Endothelial cell of umbilical vein (primary cell): ENCODE measurements around the gene KLC3. TPM values are rescaled to one million over a fixed set of nuclear protein-coding genes. Genes with fewer than 3 reads are reported as not detected.

ENCODE experiments used
- BruUV-seq: library from RNA; stranded (reverse); fragments of 400-500 nt; replicated peaks from 2 replicates; lab custom pipeline; 2021; lab: Mats Ljungman, UMichigan
- CTCF ChIA-PET: fragments of 300-600, 350-600 bp; sonication (Branson Sonifier 250); formaldehyde crosslinking; loops from one replicate; lab custom pipeline; 2021; ENCODE audit warnings: antibody characterized with exemption, inconsistent platforms; lab: Charles Lee
- POLR2A ChIA-PET: fragments of 300-600, 350-600 bp; sonication (Branson Sonifier 250); formaldehyde crosslinking; loops from one replicate; lab custom pipeline; 2021; ENCODE audit warnings: antibody characterized with exemption, inconsistent platforms; lab: Charles Lee
- DNase-seq: peaks from one replicate; pipeline ENCODE4 v3.0.0-alpha.2; 2011; ENCODE audit warnings: low read depth, low spot score
- FAIRE-seq: peaks from 2 replicates; lab custom pipeline; 2011; peaks lifted over from hg19 to GRCh38; lab: Jason Lieb, UNC
- H2AFZ ChIP-seq: 2 replicates; pipeline ENCODE4 v1.6.0; 2012; ENCODE audit warnings: low read depth, low read length, control low read depth, inconsistent platforms
- H3K27ac ChIP-seq: 2 replicates; pipeline ENCODE4 v1.5.1; 2011; ENCODE audit warnings: low read depth, mild to moderate bottlenecking, control low read depth, low read length, moderate library complexity; ENCODE audit not compliant: insufficient read depth
- H3K27me3 ChIP-seq, 2 experiments: 2 replicates each; pipeline versions ENCODE4 v1.6.0 to v1.6.1; 2011; ENCODE audit warnings: low read length in 2 of 2, mixed read lengths in 1 of 2; ENCODE audit not compliant: control insufficient read depth in 2 of 2, insufficient read depth in 2 of 2
- H3K36me3 ChIP-seq, 2 experiments: 2 replicates in 1 of 2; 3 replicates in 1 of 2; pipeline ENCODE4 v1.5.1; 2011; ENCODE audit warnings: low read length in 2 of 2, mild to moderate bottlenecking in 1 of 2, moderate library complexity in 1 of 2; ENCODE audit not compliant: control insufficient read depth in 2 of 2, insufficient read depth in 2 of 2; ENCODE audit errors: extremely low read depth in 1 of 2
- H3K4me1 ChIP-seq: 3 replicates; pipeline ENCODE4 v1.5.1; 2011; ENCODE audit warnings: mild to moderate bottlenecking, low read length; ENCODE audit not compliant: control insufficient read depth, insufficient read depth; ENCODE audit errors: extremely low read depth
- H3K4me2 ChIP-seq: 2 replicates; pipeline ENCODE4 v1.6.1; 2011; ENCODE audit warnings: low read length, control low read depth, mixed read lengths; ENCODE audit not compliant: insufficient read depth
- H3K4me3 ChIP-seq, 3 experiments: fragments of 200-600 bp in 1 of 3; sonication (generic), shearing (Covaris generic) in 1 of 3; replicated peaks in 1 of 3; 2 replicates each; pipeline ENCODE4 v1.5.1; 2011 to 2016; ENCODE audit warnings: control low read depth in 3 of 3, low read length in 3 of 3, mild to moderate bottlenecking in 2 of 3, inconsistent platforms in 1 of 3, low read depth in 1 of 3, moderate library complexity in 1 of 3; ENCODE audit not compliant: insufficient read depth in 1 of 3
- H3K79me2 ChIP-seq: 2 replicates; pipeline ENCODE4 v1.6.0; 2012; ENCODE audit warnings: low read length, inconsistent platforms; ENCODE audit not compliant: control insufficient read depth, insufficient read depth
- H3K9ac ChIP-seq: replicated peaks from 2 replicates; pipeline ENCODE3; 2011; ENCODE audit warnings: low read length, control low read depth; ENCODE audit not compliant: insufficient read depth; ENCODE audit errors: extremely low read depth
- H3K9me1 ChIP-seq: replicated peaks from 3 replicates; pipeline ENCODE4 v1.6.0; 2011; ENCODE audit warnings: mild to moderate bottlenecking, low read length; ENCODE audit not compliant: control insufficient read depth, insufficient read depth; ENCODE audit errors: extremely low read depth
- H3K9me3 ChIP-seq: replicated peaks from 2 replicates; pipeline ENCODE4 v1.5.1; 2012; ENCODE audit warnings: low read length, inconsistent platforms; ENCODE audit not compliant: control insufficient read depth, insufficient read depth
- H4K20me1 ChIP-seq: replicated peaks from 2 replicates; pipeline ENCODE3; 2011; ENCODE audit warnings: mild to moderate bottlenecking, low read length; ENCODE audit not compliant: control insufficient read depth, insufficient read depth; ENCODE audit errors: extremely low read depth
- CTCF ChIP-seq, 2 donors: IDR thresholded peaks; 1 replicate in 1 of 2; 2 replicates in 1 of 2; pipeline ENCODE4 v1.5.1; 2011; ENCODE audit warnings: low read length in 2 of 2, mild to moderate bottlenecking in 2 of 2, moderate library complexity in 2 of 2, control low read depth in 1 of 2, inconsistent platforms in 1 of 2, low read depth in 1 of 2; ENCODE audit not compliant: insufficient read depth in 1 of 2; ENCODE audit errors: extremely low read depth in 1 of 2
- EZH2 ChIP-seq: IDR thresholded peaks from 2 replicates; pipeline ENCODE4 v1.6.1; 2012; ENCODE audit warnings: borderline replicate concordance, low read depth, mild to moderate bottlenecking, moderate library complexity, low read length, inconsistent platforms; ENCODE audit not compliant: severe bottlenecking
- FOS ChIP-seq: IDR thresholded peaks from 2 replicates; pipeline ENCODE4 v1.6.1; 2011; ENCODE audit warnings: mild to moderate bottlenecking, low read length, moderate library complexity, borderline replicate concordance; ENCODE audit not compliant: insufficient read depth
- JUN ChIP-seq: IDR thresholded peaks from 2 replicates; pipeline ENCODE4 v1.6.1; 2011; ENCODE audit warnings: borderline replicate concordance, low read depth; ENCODE audit not compliant: insufficient read length, insufficient read depth
- MAX ChIP-seq: IDR thresholded peaks from 2 replicates; pipeline ENCODE4 v1.6.1; 2011; ENCODE audit not compliant: insufficient read depth, insufficient read length
- POLR2AphosphoS5 ChIP-seq: IDR thresholded peaks from 2 replicates; pipeline ENCODE4 v1.6.1; 2012; ENCODE audit warnings: low read depth, mild to moderate bottlenecking, control low read depth, low read length, moderate library complexity; ENCODE audit not compliant: insufficient read depth
- dilution Hi-C: fragments of 300-500 bp; cut with MboI; formaldehyde crosslinking; loops from one replicate; pipeline ENCODE4 v1.15.0; 2019; ENCODE audit warnings: low sequenced_read_pairs; ENCODE audit not compliant: extremely low pct_ligation_motif_present
- intact Hi-C: fragments of 100-400 bp; cut with micrococcal nuclease; formaldehyde crosslinking; loops from one replicate; pipeline ENCODE4 v1.10.0; 2022
- polyA plus RNA-seq, 4 experiments: library from polyadenylated mRNA; depleted of rRNA in 3 of 4; stranded (reverse) in 3 of 4; unstranded in 1 of 4; fragments of >200 nt; gene quantifications; 2 replicates each; pipeline versions ENCODE4 v1.2.1 to v1.2.3, GENCODE V29; 2011 to 2012; ENCODE audit warnings: missing spikeins in 1 of 4
- total RNA-seq: library from RNA; stranded (reverse); gene quantifications from 2 replicates; pipeline ENCODE4 v1.2.3, GENCODE V29; 2021

Gene KLC3
- total and polyA plus RNA-seq, 2 donors (not counting 3 experiments of a cell fraction or from before 2014, with no cell fraction given): not detected

- no peaks in the 10 kb centered on the region for H4K20me1 ChIP-seq
- H3K4me3 ChIP-seq: no peak overlapping the region
- no TSS peak for BruUV-seq
- no peaks in the 10 kb centered on the region for H3K79me2 ChIP-seq
- FAIRE-seq (no peak), DNase-seq (no peak)
- H3K4me1 ChIP-seq: no peaks in the 10 kb centered on the region
- no peak overlapping the region for H3K27ac ChIP-seq
- no peaks in the 10 kb centered on the region for H3K9me1 ChIP-seq
- TF ChIP-seq MAX (no peak), POLR2AphosphoS5 (no peak), EZH2 (no peak), JUN (no peak), CTCF (IDR thresholded peaks at IDR 0.05; ENCODE audit: extremely low read depth in 1 of 2, insufficient read depth in 1 of 2, low read depth in 1 of 2, low read length in 2 of 2) (no peak), FOS (no peak)
- H3K9ac ChIP-seq: no peak overlapping the region
- H3K27me3 ChIP-seq: no peaks in the 10 kb centered on the region
- dilution Hi-C loops (no loop called here), intact Hi-C loops (no loop called here)
- ChIA-PET CTCF (interaction anchor here (0.9 kb wide), 1 partner anchor 17 kb away, joined by 3 read pairs; no protein-coding TSS in a partner anchor), POLR2A (no interaction called here)
- peaks cover 0 to 23% of the 10 kb centered on the region in 2 experiments for H3K36me3 ChIP-seq
- H2AFZ ChIP-seq: no peak overlapping the region
- H3K9me3 ChIP-seq: no peaks in the 10 kb centered on the region
- H3K4me2 ChIP-seq: no peak overlapping the region
Measured at GRCh38 chr19:45291834-45292233, 48.7 kb upstream of the KLC3 start.
